Gastroesophageal sphincter (tissue), 3 donors: Measurements from ENCODE around the gene BTBD9.

ENCODE experiments used
- CTCF ChIP-seq, 4 experiments: fragments of 200-600 bp in 2 of 4; fragments of 450-650 bp in 2 of 4; sonication (generic) in 1 of 4; IDR thresholded peaks; one replicate each; pipeline ENCODE4 v1.5.1; 2017 to 2019; ENCODE audit warnings: antibody characterized with exemption in 4 of 4, mild to moderate bottlenecking in 2 of 4, moderate library complexity in 2 of 4
- POLR2AphosphoS5 ChIP-seq: sonication (generic); formaldehyde crosslinking; IDR thresholded peaks from one replicate; pipeline ENCODE4 v1.6.1; 2017; ENCODE audit warnings: antibody characterized with exemption

GRCh38 chr6:38118791-38119365 lies 520.9 kb downstream of the BTBD9 start:
- no peak for TF ChIP-seq CTCF (IDR thresholded peaks at IDR 0.05)
- no peak for TF ChIP-seq POLR2AphosphoS5
